GM21576 (cell line): ENCODE measurements around the gene STRN3.
"Not testable (repeated sequence)": the region's sequence is repeated elsewhere in the genome, so short reads cannot be mapped to it uniquely, and the experiment has no call there.

Experiments used
- ATAC-seq: cut with Tn5 transposase; IDR thresholded peaks from one replicate; pipeline ENCODE4 v1.9.1; 2021; ENCODE audit warnings: mild to moderate bottlenecking, moderate library complexity; ENCODE audit not compliant: unreplicated experiment

The STRN3 gene

GRCh38 chr14:31026077-31026449, at the start of gene STRN3:
Gene STRN3 (minus strand): TSS chr14:31026379. CDS start chr14:31026185, 194 bp downstream.
- peak; percentile 16 for ATAC-seq

DNA sequence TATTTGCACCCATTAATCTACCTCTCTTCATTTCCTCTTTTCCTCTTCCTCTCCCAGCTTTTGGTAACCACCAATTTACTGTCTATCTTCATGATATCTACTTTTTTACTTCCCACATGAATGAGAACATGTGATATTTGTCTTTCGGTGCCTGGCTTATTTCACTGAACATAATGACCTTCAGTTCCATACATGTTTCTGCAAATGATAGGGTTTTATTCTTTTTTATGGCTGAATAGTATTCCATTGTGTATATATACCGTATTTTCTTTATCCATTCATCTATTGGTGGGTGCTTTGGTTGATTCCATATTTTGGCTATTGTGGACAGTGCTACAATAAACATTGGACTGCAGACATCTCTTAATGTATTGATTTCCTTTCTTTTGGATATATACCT, 49.0 kb upstream of the STRN3 start:
- no peak for ATAC-seq

DNA sequence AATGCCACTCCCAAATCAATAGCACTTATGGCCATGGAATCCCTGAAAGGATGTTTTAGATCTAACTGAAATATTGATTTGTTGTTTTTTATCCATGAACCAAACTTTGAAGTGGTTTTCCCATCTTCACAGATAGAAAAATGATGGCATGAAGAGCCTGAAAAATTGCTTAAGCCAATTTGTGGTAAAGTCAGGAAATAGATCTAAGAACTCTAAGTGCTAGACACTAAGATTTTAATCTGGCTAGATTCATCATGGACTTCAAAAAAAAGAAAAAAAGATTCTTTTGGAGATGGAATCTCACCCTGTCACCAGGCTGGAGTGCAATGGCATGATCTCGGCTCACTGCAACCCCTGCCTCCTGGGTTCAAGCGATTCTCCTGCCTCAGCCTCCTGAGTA, 45.0 kb upstream of the STRN3 start:
- no peak for ATAC-seq

GRCh38 chr14:31070431-31070830, 44.3 kb upstream of the STRN3 start:
- no peak for ATAC-seq

DNA sequence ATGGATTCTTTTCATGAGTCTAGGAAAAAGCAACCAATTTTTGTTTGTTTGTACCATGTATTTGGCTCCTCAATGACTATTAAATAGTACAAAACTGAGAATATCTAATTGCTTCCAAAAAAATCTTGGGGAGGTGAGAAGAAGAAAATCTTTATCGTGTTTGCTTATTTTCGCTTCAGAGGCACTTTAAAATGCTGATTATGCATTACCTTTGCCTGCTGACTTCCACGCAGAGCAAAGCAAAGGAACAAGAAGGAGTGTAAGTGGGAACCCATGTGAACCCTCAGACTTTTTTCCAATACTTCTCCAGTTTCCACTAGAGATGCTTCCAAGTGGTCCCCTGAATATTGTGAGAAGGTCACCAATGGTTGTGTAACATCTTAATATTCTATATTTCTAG, 43.2 kb upstream of the STRN3 start:
- ATAC-seq, result no peak

DNA sequence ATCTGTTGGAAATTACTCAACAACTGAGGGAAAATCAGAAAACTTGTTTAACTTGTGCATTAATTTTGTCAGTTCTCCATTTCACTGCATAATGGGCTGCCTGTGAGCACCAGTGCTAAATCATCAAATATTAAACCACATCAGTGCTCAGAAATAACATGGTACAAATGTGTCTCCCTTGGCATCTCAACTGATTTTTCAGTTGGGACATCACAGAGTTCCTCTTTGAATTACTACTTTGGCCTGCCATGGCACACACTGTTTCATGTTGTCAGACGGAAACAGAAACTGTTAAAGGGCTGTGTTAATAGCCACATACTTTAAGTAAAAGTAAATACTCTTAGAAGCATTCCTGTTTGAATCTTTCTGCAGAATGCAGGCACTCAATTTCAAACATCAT, 42.1 kb upstream of the STRN3 start:
- peak; percentile 69 for ATAC-seq

DNA sequence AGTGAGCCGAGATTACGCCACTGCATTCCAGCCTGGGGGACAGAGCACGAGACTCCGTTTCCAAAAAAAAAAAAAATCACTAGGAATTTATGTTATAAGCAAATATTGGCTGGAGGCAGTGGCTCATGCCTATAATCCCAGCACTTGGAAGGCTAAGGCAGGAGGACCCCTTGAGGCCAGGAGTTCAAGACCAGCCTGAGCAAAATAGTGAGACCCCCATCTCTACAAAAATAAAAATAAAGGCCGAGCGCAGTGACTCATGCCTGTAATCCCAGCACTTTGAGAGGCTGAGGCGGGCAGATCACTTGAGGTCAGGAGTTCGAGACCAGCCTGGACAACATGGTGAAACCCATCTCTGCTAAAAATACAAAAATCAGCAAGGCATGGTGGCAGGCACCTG, 36.7 kb upstream of the STRN3 start:
- ATAC-seq, result not testable (repeated sequence)

DNA sequence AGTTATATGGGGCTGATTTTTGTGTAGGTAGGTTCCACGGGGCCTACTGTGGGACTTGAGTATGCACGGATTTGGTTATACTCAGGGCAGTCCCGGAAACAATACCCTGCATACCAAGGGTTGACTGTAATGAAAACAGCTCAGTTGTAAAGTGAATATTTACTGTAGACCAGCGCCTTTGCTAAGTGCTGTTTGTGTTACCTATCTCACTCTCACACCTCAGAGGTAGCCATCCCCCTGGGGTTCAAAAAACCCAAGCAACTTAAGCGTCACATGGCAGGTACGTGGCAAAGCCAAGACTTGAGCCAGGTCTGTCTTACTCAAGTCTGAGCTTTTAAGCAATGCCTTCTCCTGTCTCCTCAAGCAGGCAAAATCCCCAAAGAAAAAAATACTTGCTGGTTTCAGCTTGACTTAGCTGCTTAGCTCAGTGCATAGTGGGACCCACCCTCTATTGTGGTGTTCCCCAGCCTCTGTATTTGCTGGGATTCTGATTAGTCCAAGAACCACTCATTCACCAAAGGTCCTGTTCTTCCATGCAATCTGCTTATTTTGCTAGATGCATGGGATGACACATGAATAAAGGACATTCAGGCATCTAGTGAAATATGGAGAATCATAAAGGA, 34.2 kb upstream of the STRN3 start:
- no peak for ATAC-seq

DNA sequence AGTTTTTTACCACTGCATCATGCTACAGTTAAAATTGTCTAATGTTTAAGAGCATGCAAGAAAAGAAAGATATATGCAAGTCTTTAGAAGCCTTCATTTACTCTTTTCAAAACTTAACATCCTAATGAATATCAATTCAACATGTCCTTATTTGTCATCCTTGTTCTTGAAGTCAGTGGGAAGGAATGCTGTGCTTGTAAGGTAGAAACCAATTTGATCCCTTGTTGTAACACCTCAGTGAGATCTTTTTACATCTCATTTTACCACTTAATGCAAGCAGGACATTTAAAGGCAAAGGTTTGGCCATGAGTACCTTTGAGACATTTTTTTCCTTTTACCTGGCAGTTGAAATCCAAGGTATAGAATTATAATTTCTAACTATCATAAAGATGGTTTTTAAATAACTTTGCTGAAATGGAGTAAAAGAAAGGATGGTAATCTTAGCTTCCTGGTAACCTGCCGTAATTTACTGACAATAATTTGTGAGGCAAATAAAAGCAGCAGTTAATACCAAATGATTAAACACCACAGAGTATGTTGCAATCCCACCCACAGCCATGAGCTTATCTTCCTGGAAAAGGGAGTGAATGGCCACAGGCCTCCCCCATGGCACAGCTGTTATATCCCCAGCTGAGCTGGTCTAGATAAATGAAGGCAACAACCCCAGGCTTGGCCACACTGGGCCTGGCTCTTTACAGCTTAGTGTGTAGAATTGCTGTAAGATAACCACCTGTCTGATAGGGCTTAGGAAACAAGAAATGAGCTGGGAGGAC, 33.2 kb upstream of the STRN3 start:
- no peak for ATAC-seq

DNA sequence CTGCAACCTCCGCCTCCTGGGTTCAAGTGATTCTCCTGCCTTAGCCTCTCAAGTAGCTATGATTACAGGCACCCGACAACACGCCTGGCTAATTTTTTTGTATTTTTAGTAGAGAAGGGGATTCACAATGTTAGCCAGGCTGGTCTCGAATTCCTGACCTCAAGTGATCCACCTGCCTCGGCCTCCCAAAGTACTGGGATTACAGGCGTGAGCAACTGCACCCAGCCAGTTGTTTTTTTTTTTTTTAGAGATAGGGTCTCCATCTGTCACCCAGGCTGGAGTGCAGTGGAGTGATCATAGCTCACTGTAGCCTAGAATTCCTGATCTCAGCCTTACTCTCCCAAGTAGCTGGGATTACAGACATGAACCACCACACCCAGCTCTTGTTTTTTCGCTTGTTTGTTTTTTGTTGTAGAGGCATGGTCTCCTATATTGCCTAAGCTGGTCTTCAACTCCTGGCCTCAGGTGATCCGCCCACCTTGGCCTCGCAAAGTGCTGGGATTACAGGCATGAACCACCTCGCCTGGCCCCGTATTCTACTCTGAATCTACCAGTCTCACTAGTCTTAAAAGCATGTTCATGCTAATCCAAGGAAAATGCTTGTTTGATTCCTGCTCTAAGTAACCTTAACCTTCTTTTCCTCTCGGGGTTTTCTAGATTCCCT, 31.7 kb upstream of the STRN3 start:
- no peak for ATAC-seq

DNA sequence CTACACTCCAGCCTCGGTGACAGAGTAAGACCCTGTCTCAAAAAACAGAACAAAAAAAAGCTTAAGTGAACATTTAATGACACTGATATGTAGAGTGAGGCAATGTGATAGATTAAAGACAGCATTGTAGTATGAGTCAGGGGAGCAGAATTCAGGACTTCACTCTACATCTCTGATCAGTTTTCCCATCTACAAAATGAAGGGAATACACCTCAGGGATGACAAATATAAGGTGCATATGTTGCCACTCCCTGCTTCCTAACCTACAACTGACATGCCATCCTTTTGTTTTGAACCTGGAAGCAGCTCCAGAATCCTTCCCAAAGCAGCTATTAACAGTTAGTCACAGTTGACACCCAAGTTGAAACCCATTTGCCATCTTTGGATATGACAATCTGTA, 30.9 kb upstream of the STRN3 start:
- ATAC-seq, result no peak

- ATAC-seq, result not testable (repeated sequence)
Observed at GRCh38 chr14:31052905-31053586, 26.9 kb upstream of the STRN3 start.

- no peak for ATAC-seq
Observed at GRCh38 chr14:31051511-31051910, 25.3 kb upstream of the STRN3 start.

DNA sequence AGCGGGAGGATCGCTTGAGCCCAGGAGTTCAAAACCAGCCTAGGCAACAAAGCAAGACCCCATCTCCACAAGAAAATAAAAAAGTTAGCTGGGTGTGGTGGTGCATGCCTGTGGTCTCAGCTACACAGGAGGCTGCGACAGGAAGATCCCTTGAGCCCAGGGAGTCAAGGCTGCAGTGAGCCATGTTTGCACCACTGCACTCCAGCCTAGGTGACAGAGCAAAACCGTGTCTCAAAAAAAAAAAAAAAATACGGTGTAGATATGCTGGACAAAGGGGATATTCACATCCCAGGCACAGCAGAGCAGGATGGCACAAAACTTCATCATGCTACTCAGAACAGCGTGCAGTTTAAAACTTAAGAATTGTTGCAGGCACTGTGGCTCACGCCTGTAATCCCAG, 24.8 kb upstream of the STRN3 start:
- ATAC-seq, result no peak

DNA sequence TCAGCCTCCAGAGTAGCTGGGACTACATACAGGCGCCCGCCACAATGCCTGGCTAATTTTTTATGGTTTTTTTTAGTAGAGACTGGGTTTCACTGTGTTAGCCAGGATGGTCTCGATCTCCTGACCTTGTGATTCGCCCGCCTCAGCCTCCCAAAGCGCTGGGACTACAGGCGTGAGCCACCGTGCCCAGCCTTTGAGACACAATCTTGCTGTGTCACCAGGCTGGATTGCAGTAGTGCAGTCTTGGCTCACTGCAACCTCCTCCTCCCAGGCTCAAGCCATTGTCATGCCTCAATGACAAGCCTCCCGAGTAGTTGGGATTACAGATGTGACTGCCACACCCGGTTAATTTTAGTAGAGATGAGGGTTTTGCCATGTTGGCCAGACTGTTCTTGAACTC, 21.3 kb upstream of the STRN3 start:
- ATAC-seq, result no peak

- no peak for ATAC-seq
Observed at GRCh38 chr14:31045501-31046080, 19.4 kb upstream of the STRN3 start.

- ATAC-seq, result no peak
Observed at GRCh38 chr14:31043379-31043778, 17.2 kb upstream of the STRN3 start.

DNA sequence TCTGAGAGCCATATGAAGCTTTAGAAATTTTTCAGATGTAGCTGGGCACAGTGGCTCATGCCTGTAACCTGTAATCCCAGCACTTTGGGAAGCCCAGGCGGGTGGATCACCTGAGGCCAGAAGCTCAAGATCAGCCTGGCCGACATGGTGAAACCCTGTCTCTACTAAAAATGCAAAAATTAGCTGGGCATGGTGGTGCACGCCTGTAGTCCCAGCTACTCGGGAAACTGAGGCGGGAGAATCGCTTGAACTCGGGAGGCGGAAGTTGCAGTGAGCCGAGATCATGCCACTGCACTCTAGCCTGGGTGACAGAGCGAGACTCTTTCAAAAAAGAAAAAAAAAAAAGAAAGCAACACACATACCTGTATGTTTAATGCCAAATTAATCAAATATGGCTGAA, 16.7 kb upstream of the STRN3 start:
- not testable (repeated sequence) for ATAC-seq

DNA sequence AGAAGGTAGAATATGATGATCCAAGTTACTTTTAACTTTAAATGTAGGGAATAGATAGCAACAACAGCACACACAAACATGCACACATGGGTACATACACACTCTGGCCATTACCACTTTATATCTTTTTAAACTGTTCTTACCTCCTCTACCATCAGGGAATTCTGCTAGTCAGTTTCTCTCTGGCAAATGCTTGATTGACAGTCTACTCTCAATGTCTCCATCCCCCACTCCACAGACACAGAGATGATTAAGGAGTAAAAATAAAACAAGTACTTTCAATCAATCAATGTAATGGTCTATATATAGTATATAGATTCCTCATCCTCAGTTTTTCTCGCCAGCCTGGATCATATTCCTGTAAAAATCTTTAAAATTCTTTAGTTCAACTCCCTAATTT, 16.1 kb upstream of the STRN3 start:
- ATAC-seq, result no peak

DNA sequence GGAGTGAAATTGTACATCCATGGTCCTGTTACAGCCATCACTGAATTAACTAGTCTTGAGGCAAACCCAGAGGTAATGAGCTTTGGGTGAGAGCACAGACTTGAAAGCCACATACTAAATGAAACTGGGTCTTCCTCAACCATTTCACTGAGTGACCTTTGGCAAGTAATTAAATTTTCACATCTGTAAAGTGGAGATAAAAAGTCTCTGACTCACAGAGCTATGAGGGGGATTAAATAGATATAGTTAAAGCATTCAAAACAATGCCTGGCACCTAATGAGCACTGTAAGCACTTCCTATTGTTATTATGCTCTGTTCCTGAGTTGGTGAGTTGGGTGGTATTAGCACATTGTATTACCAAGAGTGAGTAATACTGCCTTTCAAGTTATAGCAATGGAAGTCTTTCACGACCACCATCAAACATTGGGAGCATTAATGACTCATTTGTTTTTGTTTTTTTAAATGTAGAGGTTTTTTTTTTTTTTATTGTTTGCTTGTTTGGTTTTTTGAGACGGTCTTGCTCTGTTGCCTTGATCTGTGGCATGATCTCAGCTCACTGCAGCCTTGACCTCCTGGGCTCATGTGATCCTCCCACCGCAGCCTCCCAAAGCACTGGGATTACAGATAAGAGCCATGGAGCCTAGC, 12.5 kb upstream of the STRN3 start:
- no peak for ATAC-seq

DNA sequence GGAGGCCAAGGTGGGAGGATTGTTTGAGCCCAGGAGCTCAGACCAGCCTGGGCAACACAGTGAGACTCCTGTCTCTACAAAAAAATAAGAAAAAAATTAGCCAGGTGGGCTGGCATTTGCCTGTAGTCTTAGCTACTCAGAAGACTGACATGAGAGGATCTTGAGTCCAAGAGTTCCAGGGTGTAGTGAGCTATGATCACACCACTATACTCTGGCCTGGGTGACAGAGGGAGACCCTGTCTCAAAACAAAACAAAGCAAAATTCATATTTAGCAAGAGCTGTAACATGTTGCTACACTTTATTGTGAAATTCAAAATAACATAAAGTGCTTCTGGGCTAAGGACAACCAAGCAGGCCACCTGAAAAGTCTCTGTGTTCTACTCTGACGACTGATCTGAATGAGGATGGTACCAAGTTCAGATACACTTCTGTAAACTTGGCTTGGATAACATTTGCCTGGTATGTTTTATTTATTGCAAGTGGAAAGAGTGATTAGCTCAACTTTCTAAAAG, 11.6 kb upstream of the STRN3 start:
- ATAC-seq, result no peak
